Brain microvascular endothelial cell (primary cell): Measurements from ENCODE around the gene CD8A.

ENCODE experiments used
- DNase-seq: peaks from one replicate; pipeline ENCODE4 v3.0.0-alpha.2; 2020
- H3K27ac ChIP-seq: fragments of 250-450 bp; sonication (Bioruptor Pico); 2 replicates; pipeline ENCODE4 v1.5.1; 2020; ENCODE audit warnings: mild to moderate bottlenecking, moderate library complexity
- H3K27me3 ChIP-seq: fragments of 250-450 bp; sonication (Bioruptor Pico); replicated peaks from 2 replicates; pipeline ENCODE4 v1.5.1; 2020; ENCODE audit warnings: mild to moderate bottlenecking
- H3K36me3 ChIP-seq: fragments of 250-450 bp; sonication (Bioruptor Pico); replicated peaks from 2 replicates; pipeline ENCODE4 v1.5.1; 2020; ENCODE audit warnings: mild to moderate bottlenecking
- H3K4me3 ChIP-seq: 2 replicates; pipeline ENCODE4 v1.5.1; 2011; ENCODE audit warnings: low read depth, mild to moderate bottlenecking, control low read depth, low read length, moderate library complexity
- in situ Hi-C: cut with HindIII; loops from 2 replicates; pipeline ENCODE4 v1.10.0; 2017; ENCODE audit warnings: low sequenced_read_pairs, low pct_ligation_motif_present
- TF ChIP-seq, protein P1 (sequence below): IDR thresholded peaks from 2 replicates; pipeline ENCODE4 v1.5.1; 2011; ENCODE audit warnings: low read depth, mild to moderate bottlenecking, moderate library complexity, low read length, control low read depth, inconsistent platforms; ENCODE audit errors: missing control alignments

The CD8A gene

DNA sequence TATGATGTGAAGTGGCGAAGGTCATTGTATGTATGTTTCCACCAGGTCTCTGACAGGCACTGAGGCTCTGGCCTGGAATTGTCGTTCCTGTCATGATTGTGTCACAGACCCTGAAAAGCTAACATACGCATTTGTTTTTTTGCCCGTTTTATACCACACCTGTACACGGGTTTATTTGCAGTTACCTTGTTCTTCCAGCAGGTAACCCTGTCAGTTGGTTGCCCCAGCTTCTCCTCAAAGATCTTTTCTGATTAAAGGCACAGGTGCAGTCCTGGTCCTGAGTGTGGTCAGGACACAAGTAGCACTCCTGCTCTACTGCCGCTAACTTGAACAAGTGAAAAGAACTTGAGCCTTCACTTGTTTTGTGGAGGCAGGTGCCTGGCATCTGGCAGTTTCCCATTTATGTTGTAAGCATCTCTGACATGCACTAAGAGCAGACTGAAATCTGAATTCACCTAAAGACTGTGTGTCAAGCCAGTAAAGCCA is 19.9 kb downstream of the CD8A start:
- TF ChIP-seq, protein P1, sequence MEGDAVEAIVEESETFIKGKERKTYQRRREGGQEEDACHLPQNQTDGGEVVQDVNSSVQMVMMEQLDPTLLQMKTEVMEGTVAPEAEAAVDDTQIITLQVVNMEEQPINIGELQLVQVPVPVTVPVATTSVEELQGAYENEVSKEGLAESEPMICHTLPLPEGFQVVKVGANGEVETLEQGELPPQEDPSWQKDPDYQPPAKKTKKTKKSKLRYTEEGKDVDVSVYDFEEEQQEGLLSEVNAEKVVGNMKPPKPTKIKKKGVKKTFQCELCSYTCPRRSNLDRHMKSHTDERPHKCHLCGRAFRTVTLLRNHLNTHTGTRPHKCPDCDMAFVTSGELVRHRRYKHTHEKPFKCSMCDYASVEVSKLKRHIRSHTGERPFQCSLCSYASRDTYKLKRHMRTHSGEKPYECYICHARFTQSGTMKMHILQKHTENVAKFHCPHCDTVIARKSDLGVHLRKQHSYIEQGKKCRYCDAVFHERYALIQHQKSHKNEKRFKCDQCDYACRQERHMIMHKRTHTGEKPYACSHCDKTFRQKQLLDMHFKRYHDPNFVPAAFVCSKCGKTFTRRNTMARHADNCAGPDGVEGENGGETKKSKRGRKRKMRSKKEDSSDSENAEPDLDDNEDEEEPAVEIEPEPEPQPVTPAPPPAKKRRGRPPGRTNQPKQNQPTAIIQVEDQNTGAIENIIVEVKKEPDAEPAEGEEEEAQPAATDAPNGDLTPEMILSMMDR: no peak
- no peak overlapping the region for H3K27ac ChIP-seq
- no peak overlapping the region for H3K4me3 ChIP-seq
- in situ Hi-C loops: no loop called here
- H3K27me3 ChIP-seq: no peaks in the 10 kb centered on the region
- H3K36me3 ChIP-seq: peaks cover 8% of the 10 kb centered on the region
- no peak for DNase-seq

GRCh38 chr2:86769838-86770237 is 20.9 kb downstream of the CD8A start:
- in situ Hi-C loops: no loop called here
- H3K27ac ChIP-seq: no peak overlapping the region
- TF ChIP-seq, protein P1: no peak
- H3K36me3 ChIP-seq: peaks cover 8% of the 10 kb centered on the region
- H3K27me3 ChIP-seq: no peaks in the 10 kb centered on the region
- no peak overlapping the region for H3K4me3 ChIP-seq
- no peak for DNase-seq

DNA sequence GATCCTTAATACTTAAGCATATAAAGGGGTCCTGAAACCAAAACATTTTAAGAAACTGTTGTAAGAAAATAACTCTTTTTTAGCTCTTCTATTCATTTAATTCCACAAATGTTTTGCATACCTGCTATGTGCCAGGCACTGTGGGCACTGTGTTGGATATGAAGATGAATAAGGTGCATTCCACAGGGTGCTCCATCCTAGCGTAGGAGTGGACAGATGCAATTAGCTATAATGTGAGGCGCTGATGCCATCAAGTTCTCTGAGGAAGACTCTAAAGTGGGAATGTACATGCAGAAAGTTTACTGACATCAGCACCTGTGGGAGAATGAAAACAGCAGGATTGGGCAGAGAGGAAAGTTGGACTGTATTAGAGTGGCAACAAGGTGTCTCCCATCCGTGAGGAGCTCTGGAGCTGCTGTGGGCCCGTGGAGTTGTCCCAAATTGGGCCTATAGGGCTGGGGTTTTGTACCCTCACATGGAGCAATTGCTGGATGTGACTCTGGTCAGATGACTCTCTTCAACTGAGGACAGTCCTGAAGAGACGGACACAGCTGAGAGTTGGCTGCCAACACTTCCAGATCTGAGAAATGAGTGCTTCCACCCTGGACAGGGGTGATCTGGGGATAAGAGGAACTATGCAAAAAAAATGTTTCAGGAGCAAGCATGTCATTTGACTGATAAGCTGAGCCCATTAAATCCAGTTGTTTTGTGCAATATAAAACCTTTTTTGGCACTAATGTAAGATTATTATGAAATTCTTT is 22.3 kb downstream of the CD8A start:
- H3K4me3 ChIP-seq: no peak overlapping the region
- no peak overlapping the region for H3K27ac ChIP-seq
- in situ Hi-C loops: no loop called here
- no peak for DNase-seq
- no peaks in the 10 kb centered on the region for H3K27me3 ChIP-seq
- TF ChIP-seq, protein P1: no peak
- peaks cover 8% of the 10 kb centered on the region for H3K36me3 ChIP-seq

DNA sequence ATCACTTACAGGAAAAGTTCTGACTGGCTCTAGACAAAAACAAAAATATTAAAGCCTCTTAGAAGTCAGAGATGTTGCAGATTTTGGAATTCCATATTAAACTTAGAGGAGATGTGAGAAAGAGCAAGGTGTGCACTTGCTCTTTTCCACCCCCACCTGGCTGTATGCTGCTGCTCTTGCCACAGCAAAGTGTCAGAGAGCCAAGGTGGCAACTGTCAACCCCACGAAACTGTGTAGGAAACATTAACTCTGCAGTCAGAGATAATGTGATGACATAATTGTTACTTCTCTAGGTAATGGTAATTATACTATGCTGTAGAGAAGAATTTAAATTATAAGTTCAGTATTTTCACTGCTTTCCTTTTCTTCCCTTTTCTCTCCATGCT is 25.4 kb downstream of the CD8A start:
- Histone ChIP-seq H3K27me3 (no peaks in the 10 kb centered on the region), H3K4me3 (no peak overlapping the region), H3K27ac (no peak overlapping the region), H3K36me3 (peaks cover 2% of the 10 kb centered on the region)
- DNase-seq: no peak
- TF ChIP-seq, protein P1: no peak
- in situ Hi-C loops: no loop called here

GRCh38 chr2:86764661-86765309 is 25.9 kb downstream of the CD8A start:
- Histone ChIP-seq H3K4me3 (no peak overlapping the region), H3K27ac (no peak overlapping the region), H3K36me3 (no peaks in the 10 kb centered on the region), H3K27me3 (no peaks in the 10 kb centered on the region)
- TF ChIP-seq, protein P1: peak; percentile 77
- in situ Hi-C loops: no loop called here
- DNase-seq: peak; percentile 48
